Stimulated activated CD4-positive, alpha-beta T cell treated with anti-CD3 and anti-CD28 coated beads, TNF-alpha, amount 100 ng/mL, for 24 hours (primary cell): ENCODE results near the gene LGALS12.

Source experiments
- DNase-seq, 3 experiments: peaks; one replicate each; pipeline ENCODE4 v3.0.0-alpha.2; 2020; ENCODE audit warnings: low read depth in 3 of 3

LGALS12 gene

DNA sequence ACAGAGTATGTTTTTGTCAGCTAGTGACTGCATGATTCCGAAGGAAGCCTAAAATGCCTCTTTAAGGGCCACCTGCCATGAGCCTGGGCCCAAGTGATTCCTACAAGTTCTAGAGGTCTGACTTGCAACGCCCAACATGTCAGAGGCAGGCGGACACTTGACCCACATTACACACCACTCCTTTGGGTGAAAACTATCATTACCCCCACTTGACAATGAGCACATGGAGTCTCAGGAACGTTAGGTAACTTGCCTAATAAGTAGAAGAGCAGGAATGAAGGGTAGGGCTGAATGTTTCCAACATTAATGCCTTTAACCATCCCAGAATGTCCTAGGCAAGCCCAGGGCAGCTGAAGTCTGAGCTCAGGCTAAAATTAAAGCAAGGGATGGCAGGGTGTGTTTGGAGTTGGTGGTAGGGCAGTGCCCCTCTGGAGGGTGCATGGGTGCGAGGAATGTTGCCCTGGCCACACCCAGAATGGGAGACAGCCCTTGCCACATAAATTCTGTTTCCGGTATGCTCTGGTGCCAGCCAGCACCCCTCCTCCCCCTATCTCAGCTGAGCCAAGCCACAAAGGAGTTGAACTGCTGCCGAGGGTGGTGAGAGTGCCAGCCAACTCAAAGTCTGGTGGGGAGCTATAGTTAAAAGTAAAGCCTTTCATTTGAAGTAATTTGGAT is 54.8 kb downstream of the LGALS12 start:
- no peak for DNase-seq

DNA sequence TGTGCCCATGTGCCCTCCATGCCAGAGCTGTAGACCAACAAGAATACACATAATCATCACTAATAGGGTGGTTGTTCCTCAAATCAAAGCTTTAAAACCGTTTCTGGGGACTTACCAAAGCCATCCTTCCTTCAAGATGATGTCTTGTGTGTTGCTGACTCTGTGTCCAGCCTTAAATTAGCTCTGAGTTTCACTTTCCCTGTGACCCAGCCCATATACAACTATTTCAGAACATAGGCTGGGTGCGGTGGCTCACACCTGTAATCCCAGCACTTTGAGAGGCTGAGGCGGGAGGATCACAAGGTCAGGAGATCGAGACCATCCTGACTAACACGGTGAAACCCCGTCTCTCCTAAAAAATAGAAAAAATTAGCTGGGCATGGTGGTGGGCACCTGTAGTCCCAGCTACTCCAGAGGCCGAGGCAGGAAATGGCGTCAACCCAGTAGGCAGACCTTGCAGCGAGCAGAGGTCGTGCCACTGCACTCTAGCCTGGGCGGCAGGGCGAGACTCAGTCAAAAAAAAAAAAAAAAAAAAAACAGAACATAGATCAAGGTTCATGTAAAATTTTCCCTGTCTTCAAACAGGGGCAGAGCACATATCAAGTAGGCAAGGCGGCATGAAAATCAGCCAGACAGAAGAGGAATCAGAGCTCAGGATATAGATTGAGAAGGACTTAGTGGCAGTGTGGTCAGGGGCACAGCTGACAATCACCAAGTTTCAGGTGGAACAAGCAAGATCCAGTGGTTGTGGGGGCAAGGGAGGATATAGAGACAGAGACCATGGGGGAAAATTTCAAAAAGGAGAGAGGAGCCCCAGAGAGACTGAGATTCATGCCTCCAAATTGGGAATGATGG is 57.5 kb downstream of the LGALS12 start, which contains the start of gene PLAAT2:
PLAAT2 (minus strand) TSS at position 179 of the 855 bp plus-strand sequence; CDS start at position 124, 55 bp downstream.
- no peak for DNase-seq

DNA sequence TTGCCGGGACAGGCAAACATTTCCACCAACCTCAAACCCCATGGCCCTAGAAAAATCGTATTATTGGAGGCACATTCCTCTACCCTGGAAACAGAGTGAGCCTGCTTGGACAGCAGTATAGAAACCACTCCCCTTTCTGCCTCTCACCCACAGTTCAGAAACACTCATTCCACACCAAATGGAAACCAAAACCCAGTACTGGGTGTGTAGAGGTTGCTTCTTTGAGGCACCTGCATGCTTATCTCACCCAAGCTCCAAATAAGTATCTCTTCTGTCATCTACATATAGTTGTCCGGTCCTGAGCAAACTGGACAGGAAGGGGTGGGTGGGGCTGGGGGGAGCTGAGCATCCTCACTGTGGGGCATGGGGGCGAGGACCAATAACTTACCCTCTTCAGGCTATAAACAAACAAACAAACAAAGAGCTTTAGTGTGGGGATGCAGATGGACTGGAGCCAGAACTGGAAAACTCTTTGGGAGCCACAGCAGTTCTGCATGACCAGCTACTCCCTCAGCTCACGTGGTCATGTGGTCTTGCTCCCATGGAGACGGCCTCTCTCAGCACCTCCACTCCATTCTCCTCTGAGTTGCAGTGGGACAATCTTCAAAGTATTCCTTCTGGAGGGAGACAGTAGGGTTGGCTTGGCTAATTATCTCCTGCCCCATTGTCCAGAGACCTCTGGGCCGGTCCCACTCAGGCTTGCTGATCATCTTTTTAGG is 58.3 kb downstream of the LGALS12 start:
- no peak for DNase-seq

DNA sequence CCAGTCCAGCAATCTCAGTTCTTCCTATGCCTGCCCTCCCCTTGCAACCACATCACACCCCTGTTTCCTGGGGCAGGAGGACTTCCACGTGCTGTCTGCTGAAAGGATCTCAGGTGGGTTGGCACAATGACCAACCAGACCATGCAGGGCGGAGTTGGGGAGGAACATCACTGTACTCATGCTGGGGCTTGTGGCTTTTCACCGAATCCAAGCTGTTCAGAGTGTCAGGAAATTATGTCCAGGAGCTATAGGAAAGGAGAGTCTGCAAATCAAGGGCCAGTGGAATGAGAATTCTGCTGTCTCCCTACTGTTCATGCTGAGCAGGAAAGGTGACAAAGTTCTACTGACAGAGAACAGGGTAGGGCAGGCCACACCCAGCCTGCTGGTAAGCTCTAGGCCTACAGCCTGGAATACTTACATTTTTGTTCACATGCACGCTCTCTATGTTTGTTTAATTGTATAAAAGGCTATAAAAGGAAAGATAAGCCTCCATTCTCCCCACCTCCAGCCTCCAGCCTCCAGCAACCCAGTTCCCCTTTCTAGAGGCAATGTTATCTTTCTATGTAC is 59.0 kb downstream of the LGALS12 start:
- DNase-seq: no peak
